ENCODE data around the gene EXOC6.

Gene EXOC6

DNA sequence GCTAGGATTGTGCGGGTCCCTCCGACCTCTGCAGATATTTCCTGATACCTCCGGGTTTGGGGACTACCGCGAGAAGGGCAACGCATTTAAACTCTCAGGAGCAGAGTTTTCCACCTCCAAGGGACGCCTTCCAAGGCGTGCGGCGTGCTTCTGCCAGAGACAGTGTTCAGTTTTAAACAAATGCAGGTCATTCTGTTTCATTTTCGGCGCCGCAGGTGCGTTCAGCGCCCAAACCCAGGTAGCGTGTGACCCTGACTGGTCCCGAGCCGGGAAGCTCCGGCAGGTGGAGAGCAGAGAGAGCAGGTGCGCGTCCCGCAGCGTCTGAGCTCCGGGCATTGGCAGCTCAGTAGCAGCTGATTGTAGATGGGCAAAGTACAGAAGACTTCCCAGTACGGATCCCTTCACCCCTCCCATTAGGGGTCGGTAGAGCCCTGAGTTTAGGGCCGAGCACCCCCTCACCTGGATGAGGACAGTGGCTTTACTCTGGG, 223.9 kb downstream of the EXOC6 start:
- no peak for DNase-seq (ENCODE audit: extremely low read depth, insufficient read length)
- peak overlapping the region; percentile 3; the same call in 1 of the 2 replicates for H3K4me3 ChIP-seq (replicated peaks; ENCODE audit: low read depth, low read length)
- no peaks in the 10 kb centered on the region for H3K36me3 ChIP-seq (ENCODE audit: control insufficient read depth, insufficient read depth, low read length)
- TF ChIP-seq, protein P1, sequence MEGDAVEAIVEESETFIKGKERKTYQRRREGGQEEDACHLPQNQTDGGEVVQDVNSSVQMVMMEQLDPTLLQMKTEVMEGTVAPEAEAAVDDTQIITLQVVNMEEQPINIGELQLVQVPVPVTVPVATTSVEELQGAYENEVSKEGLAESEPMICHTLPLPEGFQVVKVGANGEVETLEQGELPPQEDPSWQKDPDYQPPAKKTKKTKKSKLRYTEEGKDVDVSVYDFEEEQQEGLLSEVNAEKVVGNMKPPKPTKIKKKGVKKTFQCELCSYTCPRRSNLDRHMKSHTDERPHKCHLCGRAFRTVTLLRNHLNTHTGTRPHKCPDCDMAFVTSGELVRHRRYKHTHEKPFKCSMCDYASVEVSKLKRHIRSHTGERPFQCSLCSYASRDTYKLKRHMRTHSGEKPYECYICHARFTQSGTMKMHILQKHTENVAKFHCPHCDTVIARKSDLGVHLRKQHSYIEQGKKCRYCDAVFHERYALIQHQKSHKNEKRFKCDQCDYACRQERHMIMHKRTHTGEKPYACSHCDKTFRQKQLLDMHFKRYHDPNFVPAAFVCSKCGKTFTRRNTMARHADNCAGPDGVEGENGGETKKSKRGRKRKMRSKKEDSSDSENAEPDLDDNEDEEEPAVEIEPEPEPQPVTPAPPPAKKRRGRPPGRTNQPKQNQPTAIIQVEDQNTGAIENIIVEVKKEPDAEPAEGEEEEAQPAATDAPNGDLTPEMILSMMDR (IDR thresholded peaks at IDR 0.05; ENCODE audit: insufficient read depth, low read length, poor library complexity, severe bottlenecking), result no peak
- H3K27me3 ChIP-seq (replicated peaks; ENCODE audit: control insufficient read depth, insufficient read depth, low read length), result peaks cover 13% of the 10 kb centered on the region

DNA sequence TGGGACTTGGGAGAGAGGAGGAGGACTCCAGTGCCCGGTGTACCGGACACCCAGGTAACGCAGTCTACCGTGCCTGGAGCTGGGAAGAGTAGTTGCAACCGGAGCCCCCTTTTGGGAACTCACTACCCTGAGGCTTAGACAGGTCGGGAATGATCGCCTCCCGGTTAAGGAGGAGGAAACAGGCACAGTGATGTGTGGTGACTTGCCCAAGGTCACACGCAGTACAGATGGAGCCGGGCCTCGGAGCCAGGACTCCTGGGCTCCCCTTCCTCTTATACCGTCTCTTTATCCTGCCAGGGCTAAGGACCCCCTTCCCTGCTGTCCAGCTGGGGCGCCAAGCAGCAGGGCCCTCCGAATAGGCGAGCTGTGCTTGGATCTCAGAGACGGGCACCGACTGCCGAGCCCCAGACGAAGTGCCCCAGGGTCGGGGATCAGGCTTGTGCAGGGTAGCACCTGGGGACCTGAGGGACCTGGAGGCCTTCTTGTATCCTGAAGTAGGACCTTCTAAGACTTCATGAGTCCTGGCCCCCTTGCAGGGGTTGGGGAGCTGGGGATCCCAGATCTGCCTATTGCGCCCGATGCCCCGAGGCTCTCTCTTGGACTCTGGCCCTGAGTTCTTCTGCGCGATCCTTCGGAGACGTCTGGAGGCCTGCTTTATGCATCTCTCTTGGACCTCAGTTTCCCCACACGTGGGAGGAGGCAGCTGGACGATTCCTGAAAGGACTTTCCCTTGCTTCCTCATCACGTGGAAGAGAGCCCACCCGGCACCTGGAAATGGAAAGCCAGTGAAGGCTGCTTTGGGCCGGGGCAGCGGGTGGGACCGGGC, 224.6 kb downstream of the EXOC6 start:
- Histone ChIP-seq H3K36me3 (ENCODE audit: control insufficient read depth, insufficient read depth, low read length) (no peaks in the 10 kb centered on the region), H3K27me3 (replicated peaks; ENCODE audit: control insufficient read depth, insufficient read depth, low read length) (peaks cover 13% of the 10 kb centered on the region), H3K4me3 (replicated peaks; ENCODE audit: low read depth, low read length) (no peak overlapping the region)
- no peak for DNase-seq (ENCODE audit: extremely low read depth, insufficient read length)
- TF ChIP-seq, protein P1 (IDR thresholded peaks at IDR 0.05; ENCODE audit: insufficient read depth, low read length, poor library complexity, severe bottlenecking), result no peak

DNA sequence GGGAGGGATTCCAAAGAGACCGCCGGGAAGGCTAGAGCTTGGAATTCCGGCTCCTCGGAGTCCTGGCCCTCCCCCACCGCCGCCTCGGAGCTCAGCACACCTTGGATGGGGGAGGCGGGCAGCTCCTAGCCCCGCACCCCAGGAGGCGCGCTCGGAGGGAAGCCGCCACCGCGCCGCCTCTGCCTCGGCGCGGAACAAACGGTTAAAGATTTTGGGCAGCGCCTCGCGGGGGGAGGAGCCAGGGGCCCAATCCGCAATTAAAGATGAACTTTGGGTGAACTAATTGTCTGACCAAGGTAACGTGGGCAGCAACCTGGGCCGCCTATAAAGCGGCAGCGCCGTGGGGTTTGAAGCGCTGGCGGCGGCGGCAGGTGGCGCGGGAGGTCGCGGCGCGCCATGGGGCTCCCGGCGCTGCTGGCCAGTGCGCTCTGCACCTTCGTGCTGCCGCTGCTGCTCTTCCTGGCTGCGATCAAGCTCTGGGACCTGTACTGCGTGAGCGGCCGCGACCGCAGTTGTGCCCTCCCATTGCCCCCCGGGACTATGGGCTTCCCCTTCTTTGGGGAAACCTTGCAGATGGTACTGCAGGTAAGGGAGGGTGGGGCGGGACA, 225.3 kb downstream of the EXOC6 start, which contains the start of gene CYP26A1:
Gene CYP26A1 (plus strand): TSS at position 355 of the 608 bp plus-strand sequence. CDS start 42 bp downstream, at position 397.
- TF ChIP-seq, protein P1 (IDR thresholded peaks at IDR 0.05; ENCODE audit: insufficient read depth, low read length, poor library complexity, severe bottlenecking), result no peak
- H3K36me3 ChIP-seq (ENCODE audit: control insufficient read depth, insufficient read depth, low read length), result no peaks in the 10 kb centered on the region
- peaks cover 13% of the 10 kb centered on the region for H3K27me3 ChIP-seq (replicated peaks; ENCODE audit: control insufficient read depth, insufficient read depth, low read length)
- no peak for DNase-seq (ENCODE audit: extremely low read depth, insufficient read length)
- peak within 1 kb of the TSS; percentile 40 for H3K4me3 ChIP-seq (replicated peaks; ENCODE audit: low read depth, low read length)

DNA sequence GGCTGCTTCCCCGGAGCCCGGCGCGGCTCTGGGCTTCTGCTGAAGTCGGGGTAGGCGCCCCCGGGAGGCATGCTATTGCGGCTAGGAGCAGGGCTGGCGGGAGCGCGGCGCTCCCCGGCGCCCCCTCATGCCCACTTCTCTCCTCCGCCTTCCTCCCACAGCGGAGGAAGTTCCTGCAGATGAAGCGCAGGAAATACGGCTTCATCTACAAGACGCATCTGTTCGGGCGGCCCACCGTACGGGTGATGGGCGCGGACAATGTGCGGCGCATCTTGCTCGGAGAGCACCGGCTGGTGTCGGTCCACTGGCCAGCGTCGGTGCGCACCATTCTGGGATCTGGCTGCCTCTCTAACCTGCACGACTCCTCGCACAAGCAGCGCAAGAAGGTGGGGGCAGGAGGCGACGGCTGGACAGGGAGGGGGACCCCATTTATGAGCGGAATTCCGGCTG, 225.9 kb downstream of the EXOC6 start:
- TF ChIP-seq, protein P1 (IDR thresholded peaks at IDR 0.05; ENCODE audit: insufficient read depth, low read length, poor library complexity, severe bottlenecking), result peak; percentile 41
- Histone ChIP-seq H3K36me3 (ENCODE audit: control insufficient read depth, insufficient read depth, low read length) (no peaks in the 10 kb centered on the region), H3K27me3 (replicated peaks; ENCODE audit: control insufficient read depth, insufficient read depth, low read length) (peaks cover 13% of the 10 kb centered on the region), H3K4me3 (replicated peaks; ENCODE audit: low read depth, low read length) (peak overlapping the region; percentile 40)
- DNase-seq (ENCODE audit: extremely low read depth, insufficient read length), result no peak

DNA sequence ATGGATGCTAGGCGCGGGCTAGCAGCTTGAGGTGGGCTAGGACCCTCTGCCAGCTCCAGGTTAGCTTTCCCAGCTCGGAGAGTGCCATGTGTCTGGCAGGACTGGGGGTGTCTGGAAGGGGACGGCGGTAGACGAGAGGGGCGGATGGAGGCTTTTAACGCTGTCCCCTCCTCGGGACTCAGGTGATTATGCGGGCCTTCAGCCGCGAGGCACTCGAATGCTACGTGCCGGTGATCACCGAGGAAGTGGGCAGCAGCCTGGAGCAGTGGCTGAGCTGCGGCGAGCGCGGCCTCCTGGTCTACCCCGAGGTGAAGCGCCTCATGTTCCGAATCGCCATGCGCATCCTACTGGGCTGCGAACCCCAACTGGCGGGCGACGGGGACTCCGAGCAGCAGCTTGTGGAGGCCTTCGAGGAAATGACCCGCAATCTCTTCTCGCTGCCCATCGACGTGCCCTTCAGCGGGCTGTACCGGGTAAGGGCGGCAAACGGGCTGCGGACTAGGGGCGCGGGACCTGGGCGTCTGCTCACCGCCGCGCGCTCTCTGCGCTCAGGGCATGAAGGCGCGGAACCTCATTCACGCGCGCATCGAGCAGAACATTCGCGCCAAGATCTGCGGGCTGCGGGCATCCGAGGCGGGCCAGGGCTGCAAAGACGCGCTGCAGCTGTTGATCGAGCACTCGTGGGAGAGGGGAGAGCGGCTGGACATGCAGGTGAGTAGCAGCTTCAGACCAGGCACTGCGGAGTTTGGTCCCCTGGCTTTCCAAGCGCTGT, 226.5 kb downstream of the EXOC6 start:
- no peaks in the 10 kb centered on the region for H3K36me3 ChIP-seq (ENCODE audit: control insufficient read depth, insufficient read depth, low read length)
- H3K4me3 ChIP-seq (replicated peaks; ENCODE audit: low read depth, low read length), result no peak overlapping the region; the same call in 1 of the 2 replicates
- TF ChIP-seq, protein P1 (IDR thresholded peaks at IDR 0.05; ENCODE audit: insufficient read depth, low read length, poor library complexity, severe bottlenecking), result no peak
- H3K27me3 ChIP-seq (replicated peaks; ENCODE audit: control insufficient read depth, insufficient read depth, low read length), result peaks cover 14% of the 10 kb centered on the region
- DNase-seq (ENCODE audit: extremely low read depth, insufficient read length), result no peak

All from GM06990 (cell line).